Right atrium auricular region (tissue), 2 donors: ENCODE data around the gene NUCKS1. TPM values are rescaled to one million over a fixed set of nuclear protein-coding genes. Genes with fewer than 3 reads are reported as not detected.

Source experiments
- DNase-seq: peaks from one replicate; pipeline ENCODE4 v3.0.0-alpha.2; 2019; ENCODE audit warnings: low spot score
- H3K27ac ChIP-seq, 2 donors: fragments of 200-600 bp; sonication (generic); 1 replicate in 1 of 2; 2 replicates in 1 of 2; pipeline ENCODE4 v1.5.1; 2016 to 2019
- H3K27me3 ChIP-seq, 2 donors: fragments of 200-600 bp; sonication (generic); one replicate each; pipeline versions ENCODE4 v1.5.1 to v1.6.0; 2017 to 2019
- H3K36me3 ChIP-seq: fragments of 200-600 bp; sonication (generic); one replicate; pipeline ENCODE4 v1.5.1; 2016
- H3K4me1 ChIP-seq, 2 donors: fragments of 200-600 bp; sonication (generic); one replicate each; pipeline versions ENCODE4 v1.5.1 to v1.6.0; 2017 to 2019
- H3K4me3 ChIP-seq, 2 donors: fragments of 200-600 bp; sonication (generic); 1 replicate in 1 of 2; 2 replicates in 1 of 2; pipeline ENCODE4 v1.5.1; 2017 to 2019; ENCODE audit warnings: mild to moderate bottlenecking in 1 of 2, moderate library complexity in 1 of 2
- H3K9me3 ChIP-seq, 2 donors: fragments of 200-600 bp; sonication (generic); one replicate each; pipeline ENCODE4 v1.5.1; 2019
- total RNA-seq, 2 donors: library from RNA; depleted of rRNA; stranded (reverse); fragments of >200 nt; gene quantifications; one replicate each; pipeline ENCODE4 v1.1.0, GENCODE V29; 2016
- TF ChIP-seq, protein P1 (sequence below), 2 donors: fragments of 200-600 bp; sonication (generic); IDR thresholded peaks; one replicate each; pipeline ENCODE4 v1.5.1; 2019; ENCODE audit warnings: antibody characterized with exemption in 2 of 2

Gene NUCKS1
- total RNA-seq, 2 donors from 2014 or later = 109 to 128 TPM

GRCh38 chr1:205714190-205714905, 35.6 kb downstream of the NUCKS1 start:
- no peaks in the 10 kb centered on the region for H3K27me3 ChIP-seq
- H3K4me1 ChIP-seq = peaks cover 0 to 9% of the 10 kb centered on the region in 2 donors
- H3K27ac ChIP-seq = no peak overlapping the region
- peaks cover 45% of the 10 kb centered on the region for H3K36me3 ChIP-seq
- no peak overlapping the region for H3K4me3 ChIP-seq
- no peaks in the 10 kb centered on the region for H3K9me3 ChIP-seq
- TF ChIP-seq, protein P1, sequence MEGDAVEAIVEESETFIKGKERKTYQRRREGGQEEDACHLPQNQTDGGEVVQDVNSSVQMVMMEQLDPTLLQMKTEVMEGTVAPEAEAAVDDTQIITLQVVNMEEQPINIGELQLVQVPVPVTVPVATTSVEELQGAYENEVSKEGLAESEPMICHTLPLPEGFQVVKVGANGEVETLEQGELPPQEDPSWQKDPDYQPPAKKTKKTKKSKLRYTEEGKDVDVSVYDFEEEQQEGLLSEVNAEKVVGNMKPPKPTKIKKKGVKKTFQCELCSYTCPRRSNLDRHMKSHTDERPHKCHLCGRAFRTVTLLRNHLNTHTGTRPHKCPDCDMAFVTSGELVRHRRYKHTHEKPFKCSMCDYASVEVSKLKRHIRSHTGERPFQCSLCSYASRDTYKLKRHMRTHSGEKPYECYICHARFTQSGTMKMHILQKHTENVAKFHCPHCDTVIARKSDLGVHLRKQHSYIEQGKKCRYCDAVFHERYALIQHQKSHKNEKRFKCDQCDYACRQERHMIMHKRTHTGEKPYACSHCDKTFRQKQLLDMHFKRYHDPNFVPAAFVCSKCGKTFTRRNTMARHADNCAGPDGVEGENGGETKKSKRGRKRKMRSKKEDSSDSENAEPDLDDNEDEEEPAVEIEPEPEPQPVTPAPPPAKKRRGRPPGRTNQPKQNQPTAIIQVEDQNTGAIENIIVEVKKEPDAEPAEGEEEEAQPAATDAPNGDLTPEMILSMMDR (IDR thresholded peaks at IDR 0.05) = no peak
- no peak for DNase-seq

- H3K9me3 ChIP-seq = no peaks in the 10 kb centered on the region
- peak overlapping the region; percentile 29 for H3K27ac ChIP-seq
- H3K27me3 ChIP-seq = no peaks in the 10 kb centered on the region
- DNase-seq = peak; percentile 71
- TF ChIP-seq, protein P1 (IDR thresholded peaks at IDR 0.05) = peak; percentile 84 to 88
- H3K36me3 ChIP-seq = peaks cover 15% of the 10 kb centered on the region
- H3K4me1 ChIP-seq = peaks cover 0 to 17% of the 10 kb centered on the region in 2 donors
- H3K4me3 ChIP-seq = no peak overlapping the region
Observed at GRCh38 chr1:205711105-205712048, 38.6 kb downstream of the NUCKS1 start.

DNA sequence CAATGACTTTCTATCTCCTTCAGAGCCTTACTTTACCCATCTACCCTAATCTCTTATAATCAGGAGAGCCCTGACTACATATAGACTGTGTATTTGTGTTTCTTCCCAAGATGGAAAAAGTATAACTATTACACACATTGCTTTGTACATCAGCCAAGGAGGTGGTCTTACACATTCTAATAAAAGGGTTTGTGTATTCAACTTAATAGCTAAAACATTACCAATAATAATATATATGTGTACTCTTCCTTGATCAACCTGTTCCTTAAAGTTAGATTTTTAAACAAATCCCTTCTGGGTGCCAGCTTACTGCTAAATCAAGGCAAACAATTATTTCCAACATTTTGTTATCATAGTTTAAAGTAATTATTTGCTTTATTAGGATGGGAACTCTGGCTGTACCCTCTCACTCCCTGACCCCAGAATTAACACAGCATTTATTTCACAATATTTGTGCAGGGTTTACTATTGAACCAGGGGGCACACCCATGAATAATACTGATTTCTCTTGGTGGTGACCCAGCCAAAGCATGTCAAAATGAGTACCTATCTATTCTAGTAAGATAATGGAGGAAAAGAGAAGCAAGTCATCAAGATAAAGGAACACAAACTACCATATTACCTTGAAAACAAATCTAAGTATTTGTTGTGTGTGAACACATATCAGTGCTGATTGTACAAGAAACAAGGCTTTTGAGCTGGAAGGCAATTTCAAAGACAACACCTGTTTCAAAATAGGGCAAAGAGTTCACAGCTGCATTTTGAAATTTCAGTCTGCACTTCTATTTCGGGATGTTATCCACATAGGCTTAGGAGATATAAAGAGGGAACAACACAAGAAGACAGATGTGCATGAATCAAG, 39.5 kb downstream of the NUCKS1 start:
- Histone ChIP-seq H3K9me3 (no peaks in the 10 kb centered on the region), H3K27ac (peak overlapping the region in 1 of 2 donors; percentile 29), H3K27me3 (no peaks in the 10 kb centered on the region), H3K36me3 (peaks cover 6% of the 10 kb centered on the region), H3K4me3 (no peak overlapping the region), H3K4me1 (peaks cover 0 to 17% of the 10 kb centered on the region in 2 donors)
- DNase-seq = no peak
- TF ChIP-seq, protein P1 (IDR thresholded peaks at IDR 0.05) = no peak

DNA sequence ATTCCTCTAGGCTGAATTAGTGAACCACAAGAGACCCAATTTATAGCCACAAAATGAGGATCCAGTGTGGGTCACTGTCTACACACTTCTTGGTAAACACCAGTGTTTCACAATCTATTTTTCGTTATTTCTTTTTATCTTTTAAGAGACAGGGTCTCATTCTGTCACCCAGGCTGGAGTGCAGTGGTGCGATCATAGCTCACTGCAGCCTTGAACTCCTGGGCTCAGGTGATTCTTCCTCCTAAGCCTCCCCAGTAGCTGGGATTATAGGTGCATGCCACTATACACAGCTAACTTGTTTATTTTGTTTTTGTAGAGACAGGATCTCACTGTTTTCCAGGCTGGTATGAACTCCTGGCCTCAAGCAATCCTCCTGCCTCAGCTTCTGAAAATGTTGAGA, 40.3 kb downstream of the NUCKS1 start:
- no peak for DNase-seq
- TF ChIP-seq, protein P1 (IDR thresholded peaks at IDR 0.05) = no peak

GRCh38 chr1:205709059-205709398, 41.0 kb downstream of the NUCKS1 start:
- no peaks in the 10 kb centered on the region for H3K27me3 ChIP-seq

More for the DNA sequence above, 40.3 kb downstream of the NUCKS1 start:
- H3K4me3 ChIP-seq = no peak overlapping the region
- H3K36me3 ChIP-seq = peaks cover 8% of the 10 kb centered on the region
- no peaks in the 10 kb centered on the region for H3K27me3 ChIP-seq
- H3K27ac ChIP-seq = no peak overlapping the region
- H3K9me3 ChIP-seq = no peaks in the 10 kb centered on the region
- peaks cover 0 to 17% of the 10 kb centered on the region in 2 donors for H3K4me1 ChIP-seq

More at GRCh38 chr1:205709059-205709398, 41.0 kb downstream of the NUCKS1 start:
- no peak for DNase-seq
- peaks cover 0 to 17% of the 10 kb centered on the region in 2 donors for H3K4me1 ChIP-seq
- H3K4me3 ChIP-seq = no peak overlapping the region
- peak overlapping the region in 1 of 2 donors; percentile 20 for H3K27ac ChIP-seq
- TF ChIP-seq, protein P1 (IDR thresholded peaks at IDR 0.05) = no peak
- H3K36me3 ChIP-seq = peaks cover 8% of the 10 kb centered on the region
- no peaks in the 10 kb centered on the region for H3K9me3 ChIP-seq
